Activated CD4-positive, alpha-beta T cell treated with anti-CD3 and anti-CD28 coated beads, Interleukin-2, amount 10 ng/mL, durations not matched to agents 24 days and 14 days (primary cell): ENCODE measurements around the gene CNTN5. TPM values are rescaled to one million over a fixed set of nuclear protein-coding genes. Genes with fewer than 3 reads are reported as not detected.

Experiments
- DNase-seq: peaks from one replicate; pipeline ENCODE4 v3.0.0; 2022
- H3K27ac Mint-ChIP-seq: one replicate; pipeline ENCODE4 v1.8.0; 2022; ENCODE audit warnings: mild to moderate bottlenecking, mixed read lengths
- H3K27me3 Mint-ChIP-seq: one replicate; pipeline ENCODE4 v1.8.0; 2022; ENCODE audit warnings: mixed read lengths
- H3K36me3 Mint-ChIP-seq: one replicate; pipeline ENCODE4 v1.8.0; 2022; ENCODE audit warnings: low read depth, mild to moderate bottlenecking, mixed read lengths
- H3K4me1 Mint-ChIP-seq: one replicate; pipeline ENCODE4 v1.8.0; 2021; ENCODE audit warnings: mixed read lengths
- H3K4me3 Mint-ChIP-seq: one replicate; pipeline ENCODE4 v1.8.0; 2022; ENCODE audit warnings: mild to moderate bottlenecking, moderate library complexity, mixed read lengths
- H3K9me3 Mint-ChIP-seq: one replicate; pipeline ENCODE4 v1.8.0; 2021; ENCODE audit warnings: mixed read lengths
- intact Hi-C: fragments of 100-400 bp; cut with micrococcal nuclease; formaldehyde crosslinking; loops from one replicate; pipeline ENCODE4 v1.15.1; 2023
- total RNA-seq: library from RNA; stranded (reverse); gene quantifications from 2 replicates; pipeline ENCODE4 v1.2.3, GENCODE V29; 2022

Gene CNTN5
- total RNA-seq, 1 donor from 2014 or later = not detected

DNA sequence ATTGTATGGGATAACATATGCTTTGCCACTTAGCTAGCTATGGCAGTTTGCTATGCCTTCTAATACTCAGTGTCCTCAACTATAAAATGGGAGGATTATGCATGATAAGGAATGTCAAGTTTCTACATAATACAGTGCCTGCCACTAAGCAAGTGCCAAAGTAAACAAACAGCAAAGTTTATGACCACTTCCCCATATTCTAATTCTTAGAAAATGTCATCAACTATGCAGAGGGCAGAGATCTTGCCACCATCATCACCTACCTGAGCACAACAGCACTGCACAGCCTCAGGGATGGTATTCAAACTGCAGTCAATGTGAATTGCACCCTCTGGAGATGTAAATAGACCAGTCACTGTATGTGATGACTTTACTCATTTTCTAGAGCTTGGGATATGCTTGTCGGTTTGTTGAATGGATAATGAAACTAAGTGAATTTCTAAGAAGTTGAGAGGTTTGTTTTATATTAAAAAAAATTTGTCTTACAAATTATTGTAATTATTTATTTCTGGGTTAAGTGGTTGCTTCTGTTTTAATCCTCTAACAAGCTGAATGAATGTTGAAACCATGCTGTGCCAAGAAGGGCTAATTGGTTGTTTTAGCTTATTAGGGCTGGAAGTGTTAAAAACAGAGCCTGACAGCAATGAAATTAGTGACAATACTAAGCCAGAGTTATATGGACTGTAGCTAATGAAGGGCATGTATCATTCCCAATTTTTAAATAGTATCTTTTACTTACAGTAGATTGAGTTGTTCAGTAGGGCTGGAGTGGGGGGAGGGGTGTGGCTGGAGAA, 398.4 kb downstream of the CNTN5 start:
- DNase-seq = no peak
- Mint-ChIP-seq H3K27me3 (no peaks in the 10 kb centered on the region), H3K27ac (no peak overlapping the region), H3K4me1 (no peaks in the 10 kb centered on the region), H3K36me3 (no peaks in the 10 kb centered on the region), H3K9me3 (no peaks in the 10 kb centered on the region), H3K4me3 (no peak overlapping the region)
- intact Hi-C loops = no loop called here

DNA sequence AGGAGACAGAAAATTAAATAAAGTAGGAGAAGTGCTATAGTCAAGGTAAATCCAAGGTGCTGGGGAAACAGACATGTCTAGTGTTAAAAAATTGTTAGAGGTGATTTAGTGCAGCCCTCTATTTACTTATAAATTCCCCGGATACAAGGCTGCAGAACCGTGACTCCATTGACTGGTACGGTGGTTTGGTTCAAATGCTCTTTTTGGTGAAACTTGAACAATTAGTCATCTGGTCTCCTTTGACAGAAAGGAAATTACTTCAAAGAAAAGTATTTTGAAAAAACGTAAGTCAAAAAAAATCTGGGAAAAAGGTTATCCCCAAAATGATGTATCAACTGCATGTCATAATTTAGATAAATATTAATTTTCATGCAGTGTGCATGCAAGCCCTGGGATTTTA, 399.2 kb downstream of the CNTN5 start:
- Mint-ChIP-seq H3K4me1 (no peaks in the 10 kb centered on the region), H3K27ac (no peak overlapping the region), H3K9me3 (no peaks in the 10 kb centered on the region), H3K27me3 (no peaks in the 10 kb centered on the region), H3K4me3 (no peak overlapping the region), H3K36me3 (no peaks in the 10 kb centered on the region)
- intact Hi-C loops = no loop called here
- no peak for DNase-seq

GRCh38 chr11:99422581-99423427, 402.1 kb downstream of the CNTN5 start:
- no peak for DNase-seq
- no peaks in the 10 kb centered on the region for H3K27me3 Mint-ChIP-seq
- no peaks in the 10 kb centered on the region for H3K36me3 Mint-ChIP-seq
- H3K4me1 Mint-ChIP-seq = no peaks in the 10 kb centered on the region
- intact Hi-C loops = no loop called here
- H3K27ac Mint-ChIP-seq = no peak overlapping the region
- no peak overlapping the region for H3K4me3 Mint-ChIP-seq
- no peaks in the 10 kb centered on the region for H3K9me3 Mint-ChIP-seq

DNA sequence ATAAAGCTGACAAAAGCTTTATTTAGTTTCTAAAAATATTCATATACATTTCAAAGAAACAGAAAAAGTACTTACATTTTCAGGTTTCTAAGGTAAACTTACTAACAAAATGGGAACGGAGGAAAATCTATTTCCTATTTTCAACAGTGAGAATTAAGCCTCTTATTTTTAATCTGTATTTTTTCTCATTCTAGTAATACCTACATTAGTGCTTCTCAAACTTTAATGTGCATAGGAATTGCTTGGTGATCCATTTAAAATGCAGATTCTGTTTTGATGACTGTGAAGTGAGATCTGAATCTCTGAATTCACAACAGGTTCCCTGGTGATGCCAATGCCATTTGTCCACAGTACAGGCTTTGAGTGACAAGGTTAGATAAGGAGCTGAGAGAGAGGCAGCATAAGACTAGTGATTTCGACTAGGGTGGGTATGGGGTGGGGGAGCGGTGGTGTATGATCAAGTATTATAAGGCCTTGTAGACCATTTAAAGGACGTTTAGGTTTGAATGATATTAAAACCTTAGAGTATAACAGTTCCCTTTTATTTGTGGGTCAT, 402.8 kb downstream of the CNTN5 start:
- H3K4me1 Mint-ChIP-seq = no peaks in the 10 kb centered on the region
- no peaks in the 10 kb centered on the region for H3K36me3 Mint-ChIP-seq
- intact Hi-C loops = no loop called here
- H3K4me3 Mint-ChIP-seq = no peak overlapping the region
- DNase-seq = no peak
- no peaks in the 10 kb centered on the region for H3K9me3 Mint-ChIP-seq
- no peaks in the 10 kb centered on the region for H3K27me3 Mint-ChIP-seq
- H3K27ac Mint-ChIP-seq = no peak overlapping the region

- no peaks in the 10 kb centered on the region for H3K4me1 Mint-ChIP-seq
- no peaks in the 10 kb centered on the region for H3K36me3 Mint-ChIP-seq
- H3K9me3 Mint-ChIP-seq = no peaks in the 10 kb centered on the region
- H3K4me3 Mint-ChIP-seq = no peak overlapping the region
- DNase-seq = no peak
- H3K27me3 Mint-ChIP-seq = no peaks in the 10 kb centered on the region
- H3K27ac Mint-ChIP-seq = no peak overlapping the region
- intact Hi-C loops = no loop called here
Measured at GRCh38 chr11:99424313-99425084, 403.8 kb downstream of the CNTN5 start.

DNA sequence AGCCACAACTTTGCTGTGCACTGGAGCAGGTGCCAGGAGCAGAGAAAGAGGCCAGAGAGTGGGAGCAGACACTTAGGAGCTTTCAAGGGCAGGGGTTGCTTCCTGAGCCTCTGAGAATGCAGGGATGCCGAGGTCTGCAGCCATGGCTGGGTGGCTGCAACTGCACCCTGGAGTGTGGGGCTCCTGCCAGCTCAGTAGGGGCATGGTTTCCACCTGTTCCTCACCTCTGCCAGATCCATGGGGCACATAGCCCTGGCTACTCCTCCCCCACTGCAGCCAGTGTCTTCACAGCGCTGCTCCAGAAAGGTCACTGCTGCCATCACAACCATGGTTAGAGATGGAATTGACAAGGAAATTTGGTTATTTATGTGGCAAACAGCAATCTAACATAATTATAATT, 404.8 kb downstream of the CNTN5 start:
- intact Hi-C loops = no loop called here
- DNase-seq = no peak
- Mint-ChIP-seq H3K4me3 (no peak overlapping the region), H3K36me3 (no peaks in the 10 kb centered on the region), H3K27me3 (no peaks in the 10 kb centered on the region), H3K9me3 (no peaks in the 10 kb centered on the region), H3K27ac (no peak overlapping the region), H3K4me1 (no peaks in the 10 kb centered on the region)

- H3K27me3 Mint-ChIP-seq = no peaks in the 10 kb centered on the region
- no peaks in the 10 kb centered on the region for H3K4me1 Mint-ChIP-seq
- H3K27ac Mint-ChIP-seq = no peak overlapping the region
- no peak for DNase-seq
- intact Hi-C loops = no loop called here
- no peak overlapping the region for H3K4me3 Mint-ChIP-seq
- no peaks in the 10 kb centered on the region for H3K36me3 Mint-ChIP-seq
- peaks cover 3% of the 10 kb centered on the region for H3K9me3 Mint-ChIP-seq
Measured at GRCh38 chr11:99432677-99433076, 411.9 kb downstream of the CNTN5 start.

DNA sequence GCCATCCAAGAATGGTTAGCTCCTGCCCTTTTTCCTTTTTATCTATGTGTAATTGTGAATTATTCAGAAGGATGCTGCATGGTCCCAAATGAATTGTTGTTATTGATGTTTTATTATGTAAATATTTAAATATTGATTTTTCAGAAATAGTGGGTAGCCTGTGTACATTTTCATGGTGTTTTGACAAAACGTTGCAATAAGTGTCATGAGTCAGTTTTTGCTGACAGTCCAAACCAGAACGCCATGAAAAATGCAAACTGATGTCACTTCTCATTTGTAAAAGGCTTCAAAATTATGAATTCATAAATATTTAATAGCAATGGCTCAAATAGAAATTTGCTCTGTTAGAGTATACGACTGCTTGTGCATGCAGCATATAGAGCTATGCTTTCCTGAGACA, 422.5 kb downstream of the CNTN5 start:
- no peaks in the 10 kb centered on the region for H3K4me1 Mint-ChIP-seq
- no peak for DNase-seq
- no peaks in the 10 kb centered on the region for H3K36me3 Mint-ChIP-seq
- H3K27ac Mint-ChIP-seq = no peak overlapping the region
- no peak overlapping the region for H3K4me3 Mint-ChIP-seq
- intact Hi-C loops = no loop called here
- no peaks in the 10 kb centered on the region for H3K27me3 Mint-ChIP-seq
- H3K9me3 Mint-ChIP-seq = peaks cover 3% of the 10 kb centered on the region

GRCh38 chr11:99446400-99446799, 425.7 kb downstream of the CNTN5 start:
- Mint-ChIP-seq H3K9me3 (peaks cover 3% of the 10 kb centered on the region), H3K27ac (no peak overlapping the region), H3K4me1 (no peaks in the 10 kb centered on the region), H3K4me3 (no peak overlapping the region), H3K27me3 (no peaks in the 10 kb centered on the region), H3K36me3 (no peaks in the 10 kb centered on the region)
- DNase-seq = no peak
- intact Hi-C loops = no loop called here

- intact Hi-C loops = no loop called here
- Mint-ChIP-seq H3K27ac (no peak overlapping the region), H3K27me3 (no peaks in the 10 kb centered on the region), H3K4me3 (no peak overlapping the region), H3K36me3 (no peaks in the 10 kb centered on the region), H3K4me1 (no peaks in the 10 kb centered on the region), H3K9me3 (no peaks in the 10 kb centered on the region)
- no peak for DNase-seq
Measured at GRCh38 chr11:99449345-99449744, 428.6 kb downstream of the CNTN5 start.

DNA sequence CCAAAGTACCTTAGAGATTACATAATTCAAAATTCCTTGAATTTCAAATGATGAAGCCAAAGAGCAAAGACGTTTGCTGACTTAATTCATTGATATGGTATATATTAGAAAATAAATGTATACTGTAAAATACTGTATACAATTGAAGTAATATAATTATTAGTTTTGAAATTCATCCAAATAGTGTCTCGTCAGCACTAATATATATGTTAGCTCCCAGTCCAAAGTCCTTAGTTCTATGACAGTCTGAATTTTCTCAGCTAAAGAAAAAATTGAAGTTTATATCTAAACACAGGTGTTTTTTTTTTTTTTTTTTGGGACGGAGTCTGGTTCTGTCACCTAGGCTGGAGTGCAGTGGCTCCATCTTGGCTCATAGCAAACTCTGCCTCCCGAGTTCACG, 431.3 kb downstream of the CNTN5 start:
- H3K4me1 Mint-ChIP-seq = no peaks in the 10 kb centered on the region
- no peaks in the 10 kb centered on the region for H3K9me3 Mint-ChIP-seq
- intact Hi-C loops = no loop called here
- H3K4me3 Mint-ChIP-seq = no peak overlapping the region
- H3K36me3 Mint-ChIP-seq = no peaks in the 10 kb centered on the region
- no peaks in the 10 kb centered on the region for H3K27me3 Mint-ChIP-seq
- DNase-seq = no peak
- no peak overlapping the region for H3K27ac Mint-ChIP-seq

- H3K27ac Mint-ChIP-seq = no peak overlapping the region
- H3K4me3 Mint-ChIP-seq = no peak overlapping the region
- H3K4me1 Mint-ChIP-seq = no peaks in the 10 kb centered on the region
- intact Hi-C loops = no loop called here
- no peak for DNase-seq
- no peaks in the 10 kb centered on the region for H3K27me3 Mint-ChIP-seq
- H3K36me3 Mint-ChIP-seq = no peaks in the 10 kb centered on the region
- H3K9me3 Mint-ChIP-seq = no peaks in the 10 kb centered on the region
Measured at GRCh38 chr11:99461913-99462312, 441.2 kb downstream of the CNTN5 start.

- DNase-seq = no peak
- H3K27me3 Mint-ChIP-seq = no peaks in the 10 kb centered on the region
- H3K4me3 Mint-ChIP-seq = no peak overlapping the region
- no peaks in the 10 kb centered on the region for H3K9me3 Mint-ChIP-seq
- H3K36me3 Mint-ChIP-seq = no peaks in the 10 kb centered on the region
- H3K27ac Mint-ChIP-seq = no peak overlapping the region
- intact Hi-C loops = no loop called here
- H3K4me1 Mint-ChIP-seq = no peaks in the 10 kb centered on the region
Measured at GRCh38 chr11:99464985-99465384, 444.2 kb downstream of the CNTN5 start.

DNA sequence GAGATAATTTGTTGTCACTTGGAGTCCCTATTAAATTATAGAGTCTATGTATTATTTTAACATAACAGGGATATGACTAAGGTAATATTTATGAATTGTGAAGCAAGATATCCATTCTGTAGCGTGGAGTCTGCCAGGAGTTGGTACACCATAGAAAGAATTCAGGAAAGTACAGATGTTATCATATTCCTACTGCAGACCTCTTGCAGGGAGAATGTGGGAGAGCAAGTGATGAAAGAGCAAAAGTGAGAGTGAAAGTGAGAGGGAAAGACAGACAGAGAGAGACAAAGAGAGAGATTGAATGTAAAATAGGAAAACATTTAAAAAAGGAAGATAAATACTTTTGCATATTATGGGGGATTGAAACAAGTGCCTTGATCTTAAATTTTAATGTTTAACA, 468.8 kb downstream of the CNTN5 start:
- Mint-ChIP-seq H3K27ac (no peak overlapping the region), H3K9me3 (no peaks in the 10 kb centered on the region), H3K27me3 (no peaks in the 10 kb centered on the region), H3K36me3 (no peaks in the 10 kb centered on the region), H3K4me1 (no peaks in the 10 kb centered on the region), H3K4me3 (no peak overlapping the region)
- DNase-seq = no peak
- intact Hi-C loops = no loop called here
